Measurements from ENCODE around the gene IFNL2. TPM values are rescaled to one million over a fixed set of nuclear protein-coding genes. Genes with fewer than 3 reads are reported as not detected.
"Not testable (repeated sequence)": the region's sequence is repeated elsewhere in the genome, so short reads cannot be mapped to it uniquely, and the experiment has no call there.

The IFNL2 gene
- total RNA-seq, 2 experiments from 2014 or later, result not detected

DNA sequence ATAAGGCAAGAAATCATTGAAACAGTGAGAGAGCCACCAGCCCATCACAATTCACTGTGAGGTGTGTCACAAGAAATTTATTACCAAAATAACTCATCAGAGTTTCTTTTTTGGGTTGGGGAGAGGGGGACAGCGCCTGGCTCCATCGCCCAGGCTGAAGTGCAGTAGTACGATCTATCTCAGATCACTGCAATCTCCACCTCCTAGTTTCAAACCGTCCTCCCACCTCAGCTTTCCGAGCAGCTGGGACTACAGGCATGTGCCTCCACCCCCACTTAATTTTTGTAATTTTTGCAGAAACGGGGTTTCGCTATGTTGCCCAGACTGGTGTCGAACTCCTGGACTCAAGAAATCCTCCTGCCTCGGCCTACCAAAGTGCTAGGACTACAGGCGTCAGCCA is 31.6 kb downstream of the IFNL2 start:
- peaks cover 17% of the 10 kb centered on the region for H3K4me1 Mint-ChIP-seq
- DNase-seq, result no peak
- no peaks in the 10 kb centered on the region for H3K9me3 Mint-ChIP-seq
- no peaks in the 10 kb centered on the region for H3K36me3 Mint-ChIP-seq
- H3K27ac Mint-ChIP-seq, result no peak overlapping the region
- H3K4me3 Mint-ChIP-seq, result no peak overlapping the region
- H3K27me3 Mint-ChIP-seq, result no peaks in the 10 kb centered on the region

DNA sequence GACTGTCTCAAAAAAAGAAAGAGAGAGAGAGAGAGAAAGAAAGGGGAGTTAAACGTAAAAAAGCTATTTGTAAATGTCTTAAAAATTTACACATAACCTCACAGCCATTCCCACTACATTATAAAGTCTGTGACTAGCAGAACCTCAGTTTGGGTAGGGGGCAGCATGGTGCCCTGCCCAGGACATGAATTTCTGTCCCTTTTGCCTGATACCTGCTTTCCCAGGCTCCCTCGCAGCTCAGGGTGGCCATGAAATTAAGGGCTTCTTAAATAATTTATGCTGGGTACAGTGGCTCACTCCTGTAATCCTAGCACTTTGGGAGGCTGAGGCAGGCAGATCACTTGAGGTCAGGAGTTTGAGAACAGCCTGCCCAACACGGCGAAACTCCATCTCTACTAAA is 32.8 kb downstream of the IFNL2 start:
- DNase-seq, result no peak
- Mint-ChIP-seq H3K9me3 (no peaks in the 10 kb centered on the region), H3K36me3 (no peaks in the 10 kb centered on the region), H3K27ac (no peak overlapping the region), H3K27me3 (no peaks in the 10 kb centered on the region), H3K4me3 (no peak overlapping the region), H3K4me1 (peaks cover 15% of the 10 kb centered on the region)

DNA sequence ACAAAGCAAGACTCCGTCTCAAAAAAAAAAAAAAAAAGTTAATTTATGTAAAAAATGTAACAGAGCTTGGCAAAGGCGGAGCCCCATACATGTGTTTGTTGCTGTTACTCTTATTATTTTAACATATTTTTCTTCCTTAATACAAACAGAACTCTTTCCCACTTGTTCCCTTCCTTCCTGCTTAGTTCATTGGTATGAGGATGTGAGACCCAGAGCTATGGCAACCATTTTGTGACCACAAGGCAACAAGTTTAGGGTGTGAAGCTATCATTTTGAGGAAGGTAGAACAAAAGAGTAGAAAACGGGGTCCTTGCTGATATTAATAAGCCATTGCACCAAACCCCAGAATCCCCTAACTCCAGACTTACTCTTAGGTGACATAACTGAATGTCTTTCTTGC is 33.4 kb downstream of the IFNL2 start:
- no peak for DNase-seq
- H3K4me1 Mint-ChIP-seq, result peaks cover 13% of the 10 kb centered on the region
- no peaks in the 10 kb centered on the region for H3K27me3 Mint-ChIP-seq
- H3K36me3 Mint-ChIP-seq, result no peaks in the 10 kb centered on the region
- H3K27ac Mint-ChIP-seq, result no peak overlapping the region
- H3K4me3 Mint-ChIP-seq, result no peak overlapping the region
- no peaks in the 10 kb centered on the region for H3K9me3 Mint-ChIP-seq

DNA sequence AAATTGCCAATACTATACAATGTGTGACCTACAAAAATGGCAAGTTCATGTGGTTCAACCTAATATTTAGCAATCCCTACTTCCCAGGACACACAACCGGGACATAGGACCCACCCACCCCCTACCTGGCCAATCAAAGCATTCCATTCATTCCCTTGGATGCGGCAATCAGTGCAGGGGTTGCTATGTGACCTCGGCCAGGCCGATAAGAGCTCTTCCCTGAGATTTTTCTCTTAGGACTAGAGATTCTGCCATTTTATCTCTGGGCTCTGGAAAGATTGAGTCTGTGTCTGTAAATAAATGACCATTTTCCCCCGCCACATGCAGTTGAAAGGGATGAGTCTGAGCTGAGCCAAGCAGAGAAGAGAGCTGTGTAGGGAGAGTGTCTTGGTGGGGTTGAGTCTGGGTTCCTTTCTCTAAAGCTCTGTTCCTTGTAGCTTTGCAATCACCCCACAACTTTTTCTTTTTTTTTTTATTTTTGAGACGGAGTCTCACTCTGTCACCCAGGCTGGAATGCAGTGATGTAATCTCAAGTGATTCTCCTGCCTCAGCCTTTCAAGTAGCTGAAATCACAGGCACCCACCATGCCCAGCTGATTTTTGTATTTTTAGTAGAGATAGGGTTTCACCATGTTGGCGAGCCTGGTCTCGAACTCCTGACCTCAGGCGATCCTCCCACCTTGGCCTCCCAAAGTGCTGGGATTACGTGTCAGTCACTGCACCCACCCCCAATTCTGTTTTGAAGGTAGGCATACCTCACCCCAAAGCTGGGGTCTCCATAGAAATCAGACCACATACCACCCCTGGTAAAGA is 35.4 kb downstream of the IFNL2 start:
- Mint-ChIP-seq H3K27me3 (no peaks in the 10 kb centered on the region), H3K4me1 (peaks cover 4% of the 10 kb centered on the region), H3K9me3 (no peaks in the 10 kb centered on the region), H3K4me3 (no peak overlapping the region), H3K27ac (no peak overlapping the region), H3K36me3 (peaks cover 3% of the 10 kb centered on the region)
- DNase-seq, result no peak

DNA sequence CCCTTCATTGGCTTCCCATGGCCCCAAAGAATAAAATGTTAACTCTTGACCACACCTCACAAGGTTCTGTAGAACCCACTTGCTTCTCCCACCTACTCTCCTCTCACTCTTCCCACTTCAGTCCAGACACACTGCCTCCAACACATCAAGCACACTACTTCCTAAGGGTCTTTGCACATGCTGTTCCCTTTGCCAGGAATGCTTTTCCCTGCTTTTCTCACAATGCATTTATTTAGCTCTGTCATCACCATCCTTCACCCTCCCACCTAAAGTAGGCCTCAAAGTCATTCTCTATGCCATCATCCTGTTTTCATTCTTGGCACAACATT is 36.0 kb downstream of the IFNL2 start:
- H3K27ac Mint-ChIP-seq, result no peak overlapping the region
- H3K36me3 Mint-ChIP-seq, result peaks cover 8% of the 10 kb centered on the region
- H3K27me3 Mint-ChIP-seq, result no peaks in the 10 kb centered on the region
- no peaks in the 10 kb centered on the region for H3K9me3 Mint-ChIP-seq
- peaks cover 3% of the 10 kb centered on the region for H3K4me1 Mint-ChIP-seq
- no peak for DNase-seq
- H3K4me3 Mint-ChIP-seq, result no peak overlapping the region

DNA sequence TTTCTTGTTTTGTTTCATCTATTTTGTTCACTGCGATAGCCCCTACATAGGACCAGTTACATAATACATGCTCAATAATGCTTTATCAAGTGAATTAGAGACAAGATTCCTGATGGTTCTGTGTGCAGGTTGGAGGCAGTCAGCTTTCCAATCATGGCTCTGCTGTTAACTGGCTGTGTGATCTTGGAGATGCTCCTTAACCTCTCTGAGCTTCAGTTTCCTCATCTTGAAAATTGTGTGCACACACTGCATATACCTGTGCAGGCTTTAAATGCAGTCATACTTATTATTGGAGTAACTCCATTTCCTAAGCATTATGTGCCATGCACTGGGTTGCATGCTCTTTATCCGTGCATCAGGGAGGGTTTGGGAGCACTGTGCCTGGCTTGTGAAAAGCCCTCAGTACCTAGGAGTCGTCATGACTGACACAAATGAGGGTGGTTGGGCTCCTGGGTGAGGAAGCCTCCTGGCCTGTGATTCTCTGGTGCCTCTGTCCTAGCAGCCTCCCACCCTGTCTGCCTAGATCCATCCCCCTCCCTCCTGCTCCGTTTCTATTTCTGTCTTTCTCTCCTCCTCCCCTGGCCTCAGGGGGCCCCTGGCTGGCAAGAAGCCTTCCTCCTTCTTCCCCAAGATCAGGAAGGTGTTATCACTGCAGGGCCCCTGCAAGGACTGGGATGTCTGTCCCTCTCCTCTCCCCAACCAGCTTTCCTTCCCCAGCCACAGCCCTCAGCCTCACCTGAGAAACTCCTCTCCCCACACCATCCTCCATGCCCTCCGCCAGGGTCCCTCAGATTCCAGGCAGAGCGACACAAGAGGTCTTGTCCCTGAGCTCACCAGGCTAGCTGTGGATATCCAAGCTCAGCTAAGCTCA is 36.7 kb downstream of the IFNL2 start:
- peaks cover 8% of the 10 kb centered on the region for H3K36me3 Mint-ChIP-seq
- peaks cover 2% of the 10 kb centered on the region for H3K4me1 Mint-ChIP-seq
- H3K27me3 Mint-ChIP-seq, result no peaks in the 10 kb centered on the region
- H3K9me3 Mint-ChIP-seq, result no peaks in the 10 kb centered on the region
- no peak overlapping the region for H3K4me3 Mint-ChIP-seq
- no peak overlapping the region for H3K27ac Mint-ChIP-seq
- no peak for DNase-seq

DNA sequence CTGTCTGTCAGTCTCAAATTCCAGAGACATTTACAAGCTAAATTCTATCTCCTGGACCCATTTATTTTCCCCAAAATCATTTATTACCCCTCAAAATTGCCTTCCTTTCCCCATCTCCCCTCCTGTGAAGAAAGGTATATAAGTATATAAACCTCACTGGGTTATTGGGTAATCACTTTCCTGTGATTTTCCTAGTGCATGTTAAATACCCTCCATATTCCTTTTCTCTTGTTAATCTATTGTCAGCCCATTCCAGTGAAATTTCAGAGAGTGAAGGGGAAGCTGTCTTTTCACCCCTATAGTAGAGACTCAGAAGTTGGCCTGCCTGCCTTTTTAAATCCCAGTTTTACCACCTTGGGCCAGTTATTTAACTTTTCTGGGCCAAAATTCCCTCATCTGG is 37.9 kb downstream of the IFNL2 start:
- Mint-ChIP-seq H3K27me3 (no peaks in the 10 kb centered on the region), H3K27ac (no peak overlapping the region), H3K36me3 (peaks cover 13% of the 10 kb centered on the region), H3K9me3 (no peaks in the 10 kb centered on the region), H3K4me1 (peaks cover 7% of the 10 kb centered on the region), H3K4me3 (no peak overlapping the region)
- DNase-seq, result no peak

DNA sequence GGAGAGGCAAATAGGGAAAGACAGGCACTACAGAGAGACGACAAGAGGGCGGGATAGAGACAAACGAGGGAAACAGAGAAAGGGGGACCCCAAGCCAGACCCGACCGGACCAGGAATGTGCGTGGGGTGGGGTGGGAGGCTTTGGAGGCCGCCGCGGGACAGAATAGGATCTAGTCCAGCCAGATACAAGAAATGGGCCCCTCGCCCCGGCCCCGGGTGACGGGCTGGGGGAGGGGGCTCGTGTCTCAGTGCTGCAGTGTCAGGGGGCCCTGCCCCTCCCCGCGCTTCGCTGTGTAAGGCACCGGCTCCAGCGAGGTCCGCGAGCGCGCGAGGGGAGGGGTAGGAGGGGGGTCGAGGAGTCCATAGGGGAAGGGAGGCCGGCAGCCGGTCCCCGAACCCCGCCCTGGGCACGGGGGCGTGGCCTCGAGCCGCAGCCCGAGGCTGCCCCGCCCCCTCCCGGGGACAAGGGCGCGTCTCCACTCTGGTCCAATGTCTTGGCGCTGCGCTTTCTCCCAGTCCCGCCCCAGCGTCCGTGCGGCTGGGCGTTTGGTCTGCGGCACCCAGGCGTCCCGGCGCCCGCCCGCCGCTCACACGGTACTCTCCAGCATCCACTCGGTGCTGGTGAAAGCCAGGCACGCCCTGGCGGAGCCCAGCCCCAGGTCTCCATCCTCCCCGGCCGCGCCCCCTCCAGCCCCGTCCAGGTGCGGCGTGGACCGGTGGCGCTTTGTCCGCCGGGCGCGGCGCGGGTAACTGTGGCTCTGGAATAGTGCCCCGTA is 39.0 kb downstream of the IFNL2 start:
- no peaks in the 10 kb centered on the region for H3K9me3 Mint-ChIP-seq
- no peak overlapping the region for H3K27ac Mint-ChIP-seq
- H3K4me1 Mint-ChIP-seq, result peaks cover 7% of the 10 kb centered on the region
- H3K4me3 Mint-ChIP-seq, result no peak overlapping the region
- no peaks in the 10 kb centered on the region for H3K27me3 Mint-ChIP-seq
- H3K36me3 Mint-ChIP-seq, result peaks cover 15% of the 10 kb centered on the region
- no peak for DNase-seq

DNA sequence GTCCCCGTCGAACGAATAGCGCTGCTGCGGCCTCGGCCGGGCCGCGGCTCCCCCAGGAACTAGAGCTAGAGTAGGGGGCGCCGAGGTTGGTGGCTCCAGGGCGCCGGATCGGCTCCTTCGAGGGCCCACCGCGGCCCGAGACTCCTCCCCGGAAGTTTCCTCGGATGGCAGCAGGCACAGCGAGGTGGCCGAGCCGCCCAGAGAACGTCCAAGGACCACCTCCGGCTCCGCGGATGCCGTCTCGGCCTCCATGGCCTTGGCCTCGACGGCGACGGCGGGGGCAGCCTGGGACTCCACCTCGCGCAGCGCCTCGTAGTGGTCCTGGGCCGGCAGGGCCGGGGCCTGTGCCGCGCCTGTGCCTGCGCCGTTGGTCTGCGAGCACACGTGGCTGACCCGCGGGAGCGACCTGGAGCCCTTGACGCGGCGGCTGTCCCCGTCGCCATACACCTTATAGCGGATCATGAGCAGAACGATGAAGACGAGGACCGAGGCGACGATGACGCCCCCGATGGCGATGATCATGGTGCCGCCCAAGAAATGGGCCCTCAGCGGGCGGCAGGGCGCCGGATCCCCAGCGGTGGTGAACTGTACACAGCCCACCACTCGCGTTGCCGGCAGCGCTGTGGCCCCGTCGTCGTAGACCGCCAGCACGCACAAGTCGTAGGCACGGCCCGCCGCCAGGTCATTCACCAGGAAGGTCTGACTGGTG is 39.8 kb downstream of the IFNL2 start:
- Mint-ChIP-seq H3K36me3 (peaks cover 16% of the 10 kb centered on the region), H3K9me3 (no peaks in the 10 kb centered on the region), H3K27me3 (no peaks in the 10 kb centered on the region), H3K4me3 (no peak overlapping the region), H3K4me1 (peaks cover 7% of the 10 kb centered on the region), H3K27ac (no peak overlapping the region)
- no peak for DNase-seq

DNA sequence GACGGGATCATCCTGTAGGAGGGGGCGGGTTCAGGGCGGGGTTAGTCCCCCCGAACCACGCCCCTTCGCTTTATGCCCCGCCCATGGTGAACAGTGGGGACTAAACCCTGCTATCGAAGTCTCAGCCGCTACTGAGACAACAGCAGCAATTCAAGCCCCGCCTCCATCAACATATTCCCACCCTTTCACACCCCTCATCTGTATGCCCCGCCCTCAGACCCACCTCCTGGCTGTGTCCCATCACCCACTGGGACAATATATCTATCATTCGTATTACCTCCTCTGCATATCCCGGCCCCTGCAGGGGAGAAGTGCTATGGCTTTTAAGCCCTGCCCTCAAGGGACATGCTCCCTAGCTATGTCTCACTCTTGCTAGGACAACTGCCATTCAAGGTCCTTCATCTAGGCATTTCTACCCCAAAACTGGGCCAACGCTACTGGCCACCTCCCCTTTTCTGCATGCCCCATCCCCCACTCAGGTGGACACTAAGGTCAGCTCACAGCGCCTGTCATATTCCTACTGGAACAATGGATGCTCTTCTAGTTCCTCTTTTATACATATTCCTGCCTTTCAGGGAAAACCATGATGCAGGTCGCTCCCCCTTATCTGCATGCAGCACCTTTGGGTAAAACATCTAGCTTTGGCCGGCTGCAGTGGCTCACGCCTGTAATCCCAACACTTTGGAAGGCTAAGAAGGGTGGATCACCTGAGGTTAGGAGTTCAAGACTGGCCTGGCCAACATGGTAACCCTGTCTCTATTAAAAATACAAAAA is 40.5 kb downstream of the IFNL2 start:
- no peak for DNase-seq
- Mint-ChIP-seq H3K27ac (no peak overlapping the region), H3K9me3 (no peaks in the 10 kb centered on the region), H3K4me3 (no peak overlapping the region), H3K4me1 (peaks cover 7% of the 10 kb centered on the region), H3K27me3 (no peaks in the 10 kb centered on the region), H3K36me3 (peaks cover 20% of the 10 kb centered on the region)

DNA sequence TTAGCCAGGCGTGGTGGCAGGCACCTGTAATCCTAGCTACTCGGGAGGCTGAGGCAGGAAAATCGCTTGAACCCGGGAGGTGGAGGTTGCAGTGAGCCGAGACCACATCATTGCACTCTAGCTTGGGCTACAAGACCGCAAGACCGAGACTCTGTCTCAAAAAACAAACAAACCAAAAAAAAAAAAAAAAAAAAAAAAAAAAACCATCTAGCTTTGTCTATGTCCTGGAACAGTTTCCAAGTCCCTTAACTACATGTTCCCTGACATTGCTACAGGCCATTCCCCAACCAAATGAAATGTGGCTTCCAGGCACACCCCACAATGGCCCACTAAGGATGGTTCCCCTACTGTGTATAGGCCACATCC is 41.1 kb downstream of the IFNL2 start:
- H3K4me3 Mint-ChIP-seq, H3K9me3 Mint-ChIP-seq, H3K27ac Mint-ChIP-seq, DNase-seq, H3K27me3 Mint-ChIP-seq, H3K4me1 Mint-ChIP-seq: not testable (repeated sequence)
- H3K36me3 Mint-ChIP-seq, result peaks cover 20% of the 10 kb centered on the region

DNA sequence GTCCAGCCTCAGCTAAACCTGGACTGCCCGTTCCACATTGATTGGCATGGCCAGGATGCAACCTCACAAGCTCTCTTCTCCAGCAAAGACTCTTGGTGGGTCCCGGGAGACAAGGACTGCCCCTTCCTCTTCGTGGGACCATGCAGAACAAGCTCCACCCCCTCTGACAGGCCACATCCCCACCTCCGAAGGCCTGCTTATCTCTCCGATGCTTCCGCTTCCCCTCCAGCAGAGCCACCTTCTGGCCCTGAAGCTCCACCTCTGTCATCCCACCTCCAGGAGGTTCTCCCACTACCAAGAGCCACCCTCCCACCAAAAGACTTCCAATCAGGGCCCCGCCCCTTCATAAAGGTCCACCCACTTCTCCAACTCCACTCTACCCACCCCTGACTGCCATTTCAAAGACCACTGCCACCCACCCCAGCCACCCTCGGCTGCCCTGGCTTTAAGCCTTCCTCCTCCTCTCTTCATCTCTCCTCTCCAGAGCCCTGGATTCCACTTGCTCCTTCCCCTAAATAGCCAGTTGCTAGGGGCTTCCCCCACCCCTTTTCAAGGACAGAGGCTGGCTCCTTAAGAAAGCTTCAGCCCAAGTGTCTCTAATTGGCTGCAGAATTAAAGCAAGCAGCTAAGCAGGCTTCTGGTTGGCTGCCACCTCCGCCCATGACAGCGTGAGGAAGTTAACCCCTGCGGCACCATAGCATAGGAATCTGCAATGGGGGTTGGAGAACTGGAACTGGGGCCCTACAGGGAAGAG is 42.5 kb downstream of the IFNL2 start:
- no peak for DNase-seq
- Mint-ChIP-seq H3K27me3 (no peaks in the 10 kb centered on the region), H3K27ac (no peak overlapping the region), H3K4me3 (no peak overlapping the region), H3K9me3 (no peaks in the 10 kb centered on the region), H3K4me1 (peaks cover 7% of the 10 kb centered on the region), H3K36me3 (peaks cover 20% of the 10 kb centered on the region)

DNA sequence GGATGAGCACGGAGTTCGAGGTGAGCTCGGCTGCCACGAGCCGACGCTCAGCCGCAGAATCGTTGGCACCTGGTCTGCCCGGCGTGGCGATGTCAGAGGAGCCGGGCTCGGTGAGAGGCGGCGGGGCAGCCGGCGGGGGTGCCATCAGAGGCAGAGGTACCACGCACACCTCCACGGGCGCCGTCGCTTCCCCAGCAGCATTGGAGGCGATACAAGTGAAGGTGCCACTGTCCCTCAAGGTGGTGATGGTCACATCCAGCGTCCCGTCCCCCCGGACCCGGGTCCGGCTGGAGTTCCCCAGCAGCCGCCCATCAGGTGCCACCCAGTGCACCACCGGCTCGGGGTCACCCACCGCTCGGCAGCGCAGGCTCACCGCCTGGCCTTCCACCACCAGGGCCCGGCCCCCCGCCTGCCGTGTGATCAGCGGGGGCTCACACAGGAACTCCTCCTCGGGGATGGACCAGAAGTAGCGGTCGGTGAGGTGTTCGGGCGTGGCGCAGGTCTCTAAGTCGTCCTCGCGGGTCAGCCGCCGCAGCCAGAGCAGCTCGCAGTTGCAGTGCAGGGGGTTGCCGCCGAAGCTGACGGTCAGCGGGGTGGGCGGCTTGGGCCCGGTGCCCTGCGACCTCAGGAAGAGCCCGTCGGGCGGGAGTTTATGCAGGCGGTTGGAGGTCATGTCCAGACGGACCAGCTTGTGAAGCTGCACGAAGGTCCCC is 46.0 kb downstream of the IFNL2 start:
- no peak overlapping the region for H3K4me3 Mint-ChIP-seq
- DNase-seq, result no peak
- no peaks in the 10 kb centered on the region for H3K27me3 Mint-ChIP-seq
- H3K27ac Mint-ChIP-seq, result no peak overlapping the region
- peaks cover 8% of the 10 kb centered on the region for H3K4me1 Mint-ChIP-seq
- H3K36me3 Mint-ChIP-seq, result peaks cover 14% of the 10 kb centered on the region
- no peaks in the 10 kb centered on the region for H3K9me3 Mint-ChIP-seq

All from activated naive CD8-positive, alpha-beta T cell treated with anti-CD3 and anti-CD28 coated beads for 36 hours (primary cell).